Ovary (tissue), 3 donors: ENCODE measurements around the gene CDK9.

ENCODE experiments used
- CTCF ChIP-seq, 3 donors: fragments of 450-650 bp in 2 of 3; fragments of 200-600 bp in 1 of 3; IDR thresholded peaks; one replicate each; pipeline versions ENCODE4 v1.5.1 to v1.8.0; 2016 to 2022; ENCODE audit warnings: antibody characterized with exemption in 3 of 3, mild to moderate bottlenecking in 1 of 3
- POLR2A ChIP-seq: fragments of 450-650 bp; IDR thresholded peaks from one replicate; pipeline ENCODE4 v1.6.1; 2017; ENCODE audit warnings: antibody characterized with exemption, mild to moderate bottlenecking, moderate library complexity
- donor health status: DM: no; HTN: no; CAD: no.

- no peak for TF ChIP-seq CTCF (IDR thresholded peaks at IDR 0.05)
- no peak for TF ChIP-seq POLR2A
These were observed 5.5 kb upstream of the CDK9 start for GRCh38 chr9:127780126-127780885.
